AG04450 (cell line): ENCODE results near the gene KCNK18. TPM values are rescaled to one million over a fixed set of nuclear protein-coding genes. Genes with fewer than 3 reads are reported as not detected.

Source experiments
- CTCF ChIA-PET: fragments of 300-600, 350-600 bp; formaldehyde crosslinking; extraction: SDS; loops from one replicate; lab custom pipeline; 2022; ENCODE audit warnings: antibody characterized with exemption, inconsistent platforms; lab: Charles Lee
- POLR2A ChIA-PET: fragments of 350-600 bp; formaldehyde crosslinking; extraction: SDS; loops from one replicate; lab custom pipeline; 2021; ENCODE audit warnings: antibody characterized with exemption, inconsistent platforms; lab: Yijun Ruan, JAX
- DNase-seq: peaks from one replicate; pipeline ENCODE4 v3.0.0-alpha.2; 2011; ENCODE audit warnings: low read depth, low spot score
- H3K27ac ChIP-seq: one replicate; pipeline ENCODE4 v1.5.1; 2012; ENCODE audit warnings: low read depth, low read length, control low read depth
- H3K27me3 ChIP-seq: one replicate; pipeline ENCODE4 v1.6.0; 2012; ENCODE audit warnings: low read length; ENCODE audit not compliant: control insufficient read depth, insufficient read depth
- H3K4me3 ChIP-seq: 2 replicates; pipeline ENCODE4 v1.5.1; 2011; ENCODE audit warnings: mild to moderate bottlenecking, low read depth, low read length, control low read depth
- H3K9me3 ChIP-seq: 2 replicates; pipeline ENCODE4 v1.5.1; 2012; ENCODE audit warnings: low read length; ENCODE audit not compliant: control insufficient read depth, insufficient read depth
- CTCF ChIP-seq: IDR thresholded peaks from 2 replicates; pipeline ENCODE4 v1.5.1; 2011; ENCODE audit warnings: low read depth, low read length, control low read depth, inconsistent platforms
- polyA plus RNA-seq: library from polyadenylated mRNA; depleted of rRNA; stranded (reverse); fragments of >200 nt; gene quantifications from 2 replicates; pipeline ENCODE4 v1.2.3, GENCODE V29; 2011

The KCNK18 gene
- polyA plus RNA-seq, 1 experiment = not detected

GRCh38 chr10:117221156-117221711, 23.9 kb downstream of the KCNK18 start:
- H3K4me3 ChIP-seq = no peak overlapping the region
- peaks cover 2% of the 10 kb centered on the region for H3K27me3 ChIP-seq
- DNase-seq = no peak
- no peak for TF ChIP-seq CTCF
- H3K27ac ChIP-seq = no peak overlapping the region
- no peaks in the 10 kb centered on the region; the same call in 1 of the 2 replicates for H3K9me3 ChIP-seq
- CTCF ChIA-PET = interaction anchor here (3.7 kb wide), 1 partner anchor 99 kb away, joined by 16 read pairs; no protein-coding TSS in a partner anchor
- POLR2A ChIA-PET = no interaction called here

- no peak for DNase-seq
- TF ChIP-seq CTCF = no peak
- no peak overlapping the region for H3K4me3 ChIP-seq
- CTCF ChIA-PET = interaction anchor here (0.5 to 3.7 kb wide), 2 partner anchors 98 to 397 kb away, joined by 4 to 16 read pairs; no protein-coding TSS in a partner anchor
- H3K27ac ChIP-seq = no peak overlapping the region
- no peaks in the 10 kb centered on the region; the same call in 1 of the 2 replicates for H3K9me3 ChIP-seq
- POLR2A ChIA-PET = no interaction called here
- no peaks in the 10 kb centered on the region for H3K27me3 ChIP-seq
Measured at GRCh38 chr10:117222552-117222951, 25.3 kb downstream of the KCNK18 start.

GRCh38 chr10:117222976-117223692, 25.8 kb downstream of the KCNK18 start:
- TF ChIP-seq CTCF = no peak
- ChIA-PET POLR2A (no interaction called here), CTCF (interaction anchor here (3.7 kb wide), 1 partner anchor 97 kb away, joined by 16 read pairs; no protein-coding TSS in a partner anchor)
- H3K27ac ChIP-seq = no peak overlapping the region
- DNase-seq = no peak
- H3K9me3 ChIP-seq = no peaks in the 10 kb centered on the region
- H3K27me3 ChIP-seq = no peaks in the 10 kb centered on the region
- no peak overlapping the region for H3K4me3 ChIP-seq

GRCh38 chr10:117223693-117224430, 26.6 kb downstream of the KCNK18 start:
- no peaks in the 10 kb centered on the region for H3K9me3 ChIP-seq
- DNase-seq = no peak
- CTCF ChIA-PET = interaction anchor here (0.7 to 3.7 kb wide), 2 partner anchors 7 to 96 kb away, joined by 6 to 16 read pairs; no protein-coding TSS in a partner anchor
- no peak for TF ChIP-seq CTCF
- no peak overlapping the region for H3K27ac ChIP-seq
- no peaks in the 10 kb centered on the region for H3K27me3 ChIP-seq
- no peak overlapping the region for H3K4me3 ChIP-seq
- POLR2A ChIA-PET = no interaction called here
